ENCODE results near the gene MNAT1. TPM values are rescaled to one million over a fixed set of nuclear protein-coding genes. Genes with fewer than 3 reads are reported as not detected.
"Not testable (repeated sequence)": the region's sequence is repeated elsewhere in the genome, so short reads cannot be mapped to it uniquely, and the experiment has no call there.

Gene MNAT1
- total RNA-seq, 2 experiments from 2014 or later: 41.6 to 44.1 TPM

DNA sequence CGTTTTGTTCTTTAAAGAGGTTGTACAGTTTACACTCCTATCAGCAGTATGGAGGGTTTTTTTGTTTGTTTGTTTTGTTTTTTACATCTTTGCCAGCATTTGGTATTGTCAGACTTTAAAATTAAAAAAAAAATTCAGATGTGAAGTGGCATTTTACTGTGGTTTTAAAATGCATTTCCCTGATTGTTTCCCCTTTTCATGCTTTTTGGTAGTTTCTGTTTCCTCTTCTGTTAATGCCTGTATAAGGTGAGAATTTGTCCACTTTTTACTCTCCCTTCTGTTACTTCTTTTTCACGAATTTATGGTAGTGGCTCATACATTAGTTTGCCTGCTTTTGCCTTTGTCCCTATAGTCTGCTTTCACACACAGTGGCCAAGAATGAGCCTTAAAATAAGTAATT, 36.6 kb downstream of the MNAT1 start:
- ATAC-seq (no peak), DNase-seq (no peak)
- intact Hi-C loops (cut with micrococcal nuclease): no loop called here
- TF ChIP-seq, protein P1, sequence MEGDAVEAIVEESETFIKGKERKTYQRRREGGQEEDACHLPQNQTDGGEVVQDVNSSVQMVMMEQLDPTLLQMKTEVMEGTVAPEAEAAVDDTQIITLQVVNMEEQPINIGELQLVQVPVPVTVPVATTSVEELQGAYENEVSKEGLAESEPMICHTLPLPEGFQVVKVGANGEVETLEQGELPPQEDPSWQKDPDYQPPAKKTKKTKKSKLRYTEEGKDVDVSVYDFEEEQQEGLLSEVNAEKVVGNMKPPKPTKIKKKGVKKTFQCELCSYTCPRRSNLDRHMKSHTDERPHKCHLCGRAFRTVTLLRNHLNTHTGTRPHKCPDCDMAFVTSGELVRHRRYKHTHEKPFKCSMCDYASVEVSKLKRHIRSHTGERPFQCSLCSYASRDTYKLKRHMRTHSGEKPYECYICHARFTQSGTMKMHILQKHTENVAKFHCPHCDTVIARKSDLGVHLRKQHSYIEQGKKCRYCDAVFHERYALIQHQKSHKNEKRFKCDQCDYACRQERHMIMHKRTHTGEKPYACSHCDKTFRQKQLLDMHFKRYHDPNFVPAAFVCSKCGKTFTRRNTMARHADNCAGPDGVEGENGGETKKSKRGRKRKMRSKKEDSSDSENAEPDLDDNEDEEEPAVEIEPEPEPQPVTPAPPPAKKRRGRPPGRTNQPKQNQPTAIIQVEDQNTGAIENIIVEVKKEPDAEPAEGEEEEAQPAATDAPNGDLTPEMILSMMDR (IDR thresholded peaks at IDR 0.05): no peak
- H3K36me3 Mint-ChIP-seq (ENCODE audit: low read depth): no peaks in the 10 kb centered on the region
- no peak overlapping the region for H3K27ac Mint-ChIP-seq
- POLR2A ChIA-PET: no interaction called here
- H3K4me3 Mint-ChIP-seq: no peak overlapping the region
- no peaks in the 10 kb centered on the region for H3K9me3 Mint-ChIP-seq
- CTCF ChIA-PET: no interaction called here
- H3K27me3 Mint-ChIP-seq: no peaks in the 10 kb centered on the region
- H3K4me1 Mint-ChIP-seq (ENCODE audit: low read depth): peaks cover 4% of the 10 kb centered on the region

DNA sequence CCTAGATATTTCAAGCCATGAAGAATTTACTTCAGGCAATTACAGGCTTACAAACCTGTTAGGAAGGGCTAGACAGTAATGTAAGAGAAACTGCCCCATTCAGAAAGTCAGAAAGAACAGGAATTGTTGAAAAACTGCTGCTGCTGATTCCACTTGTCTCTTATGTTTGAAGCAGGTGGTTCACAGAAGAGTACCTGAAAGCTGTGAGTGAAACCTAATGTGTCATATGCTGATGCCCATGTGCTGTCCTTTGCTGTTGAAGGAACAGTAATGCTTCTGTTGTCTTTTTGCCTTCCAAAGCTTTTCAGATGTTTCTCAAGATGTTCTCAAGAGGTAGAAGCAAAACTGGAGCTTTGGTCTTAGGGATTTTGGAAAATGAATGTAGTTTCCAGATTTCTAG, 39.0 kb downstream of the MNAT1 start:
- CTCF ChIA-PET: no interaction called here
- no peaks in the 10 kb centered on the region for H3K36me3 Mint-ChIP-seq (ENCODE audit: low read depth)
- no peak for ATAC-seq
- DNase-seq: no peak
- no peak overlapping the region for H3K27ac Mint-ChIP-seq
- POLR2A ChIA-PET: no interaction called here
- no peaks in the 10 kb centered on the region for H3K27me3 Mint-ChIP-seq
- intact Hi-C loops (cut with micrococcal nuclease): no loop called here
- no peak overlapping the region for H3K4me3 Mint-ChIP-seq
- no peaks in the 10 kb centered on the region for H3K9me3 Mint-ChIP-seq
- H3K4me1 Mint-ChIP-seq (ENCODE audit: low read depth): peaks cover 4% of the 10 kb centered on the region
- TF ChIP-seq, protein P1 (IDR thresholded peaks at IDR 0.05): no peak

DNA sequence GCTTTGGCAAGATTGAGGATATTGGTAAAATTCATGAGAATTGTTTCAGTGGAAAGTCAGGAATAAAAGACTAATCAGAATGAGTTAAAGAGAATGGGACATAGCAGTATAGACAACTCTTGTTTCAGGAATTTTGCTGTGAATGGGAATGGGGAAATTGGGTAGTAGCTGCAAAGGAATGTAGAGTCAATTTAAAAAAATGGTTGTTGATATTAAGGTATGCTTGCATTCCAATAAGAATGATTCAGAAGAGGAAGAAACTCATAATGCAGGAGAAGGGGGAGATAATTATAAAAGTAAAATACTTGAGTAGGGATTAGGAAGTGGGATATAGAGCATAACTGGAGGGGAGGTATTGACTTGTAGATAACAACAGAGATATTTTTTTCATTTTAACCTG, 40.7 kb downstream of the MNAT1 start:
- ATAC-seq (no peak), DNase-seq (no peak)
- Mint-ChIP-seq H3K36me3 (ENCODE audit: low read depth) (no peaks in the 10 kb centered on the region), H3K9me3 (no peaks in the 10 kb centered on the region), H3K4me1 (ENCODE audit: low read depth) (peaks cover 10% of the 10 kb centered on the region), H3K27me3 (no peaks in the 10 kb centered on the region), H3K27ac (no peak overlapping the region), H3K4me3 (no peak overlapping the region)
- intact Hi-C loops (cut with micrococcal nuclease): no loop called here
- POLR2A ChIA-PET: no interaction called here
- TF ChIP-seq, protein P1 (IDR thresholded peaks at IDR 0.05): no peak
- CTCF ChIA-PET: no interaction called here

DNA sequence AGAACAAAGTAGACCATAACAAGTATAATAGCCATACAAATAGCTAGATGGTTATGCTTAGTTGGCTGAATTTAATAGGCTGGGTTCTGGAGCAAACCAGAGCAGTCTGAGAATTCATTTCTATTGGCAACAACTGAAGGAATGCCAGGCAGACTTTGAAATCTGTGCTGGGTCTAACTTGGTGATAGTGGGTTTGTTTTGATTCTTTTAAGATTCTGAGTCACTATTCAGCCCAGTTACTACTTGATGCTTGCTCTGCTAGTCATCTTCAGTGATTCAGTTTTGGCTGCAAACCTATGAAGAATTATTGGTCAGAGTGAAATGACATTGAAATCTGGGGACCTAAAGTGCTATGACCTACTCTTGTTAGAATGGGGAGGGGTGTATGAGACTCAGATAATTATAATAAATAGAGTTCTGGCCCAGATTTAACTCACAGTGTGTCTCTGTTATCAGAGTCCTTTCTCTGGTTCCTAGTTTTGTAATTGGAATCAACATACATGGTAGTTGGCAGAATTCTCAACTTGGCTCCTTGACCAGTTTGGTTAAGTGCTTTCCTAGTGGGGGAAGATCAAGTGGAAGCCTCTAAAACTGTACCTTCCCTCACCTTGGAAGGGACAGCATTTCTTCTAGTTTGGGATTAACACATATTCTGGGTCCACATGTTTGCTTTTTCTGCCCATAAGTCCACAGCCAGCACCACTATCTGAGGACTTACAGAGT, 43.5 kb downstream of the MNAT1 start:
- intact Hi-C loops (cut with micrococcal nuclease): no loop called here
- Mint-ChIP-seq H3K36me3 (ENCODE audit: low read depth) (no peaks in the 10 kb centered on the region), H3K27ac (no peak overlapping the region), H3K9me3 (no peaks in the 10 kb centered on the region), H3K27me3 (no peaks in the 10 kb centered on the region), H3K4me1 (ENCODE audit: low read depth) (peaks cover 13% of the 10 kb centered on the region), H3K4me3 (no peak overlapping the region)
- TF ChIP-seq, protein P1 (IDR thresholded peaks at IDR 0.05): no peak
- no peak for ATAC-seq
- ChIA-PET POLR2A (no interaction called here), CTCF (no interaction called here)
- DNase-seq: no peak

DNA sequence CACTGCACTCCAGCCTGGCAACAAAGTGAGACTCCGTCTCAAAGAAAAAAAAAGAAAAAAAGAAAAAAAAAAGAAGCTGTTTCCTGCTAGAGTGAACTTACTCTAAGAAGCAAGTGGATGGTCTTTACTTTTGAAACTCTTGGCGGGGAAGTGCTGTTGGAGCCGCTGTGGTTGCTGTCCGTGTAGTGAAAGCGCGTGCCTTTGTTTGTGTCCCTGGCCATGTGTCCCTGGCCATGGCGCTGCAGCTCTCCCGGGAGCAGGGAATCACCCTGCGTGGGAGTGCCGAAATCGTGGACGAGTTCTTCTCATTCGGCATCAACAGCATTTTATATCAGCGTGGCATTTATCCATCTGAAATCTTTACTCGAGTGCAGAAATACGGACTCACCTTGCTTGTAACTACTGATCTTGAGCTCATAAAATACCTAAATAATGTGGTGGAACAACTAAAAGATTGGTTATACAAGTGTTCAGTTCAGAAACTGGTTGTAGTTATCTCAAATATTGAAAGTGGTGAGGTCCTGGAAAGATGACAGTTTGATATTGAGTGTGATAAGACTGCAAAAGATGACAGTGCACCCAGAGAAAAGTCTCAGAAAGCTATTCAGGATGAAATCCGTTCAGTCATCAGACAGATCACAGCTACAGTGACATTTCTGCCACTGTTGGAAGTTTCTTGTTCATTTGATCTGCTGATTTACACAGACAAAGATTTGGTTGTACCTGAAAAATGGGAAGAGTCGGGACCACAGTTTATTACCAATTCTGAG, 45.4 kb downstream of the MNAT1 start:
- intact Hi-C loops (cut with micrococcal nuclease); H3K36me3 Mint-ChIP-seq (ENCODE audit: low read depth); H3K4me3 Mint-ChIP-seq; CTCF ChIA-PET; H3K9me3 Mint-ChIP-seq; H3K27ac Mint-ChIP-seq; ATAC-seq; H3K27me3 Mint-ChIP-seq; DNase-seq: not testable (repeated sequence)
- H3K4me1 Mint-ChIP-seq (ENCODE audit: low read depth): peaks cover 13% of the 10 kb centered on the region
- POLR2A ChIA-PET: interaction anchor here (0.5 kb wide), 1 partner anchor 1005 kb away, joined by 3 read pairs; no protein-coding TSS in a partner anchor

DNA sequence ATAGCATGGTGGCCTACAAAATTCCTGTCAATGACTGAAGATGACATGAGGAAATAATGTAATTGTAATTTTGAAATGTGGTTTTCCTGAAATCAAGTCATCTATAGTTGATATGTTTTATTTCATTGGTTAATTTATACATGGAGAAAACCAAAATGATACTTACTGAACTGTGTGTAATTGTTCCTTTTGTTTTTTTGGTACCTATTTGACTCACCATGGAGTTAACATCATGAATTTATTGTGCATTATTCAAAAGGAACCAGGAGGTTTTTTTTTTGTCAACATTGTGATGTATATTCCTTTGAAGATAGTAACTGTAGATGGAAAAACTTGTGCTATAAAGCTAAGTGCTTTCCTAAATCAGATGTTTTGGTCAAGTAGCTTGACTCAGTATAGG, 46.0 kb downstream of the MNAT1 start:
- POLR2A ChIA-PET: interaction anchor here (0.5 kb wide), 1 partner anchor 1004 kb away, joined by 3 read pairs; no protein-coding TSS in a partner anchor
- H3K4me3 Mint-ChIP-seq; DNase-seq; CTCF ChIA-PET; ATAC-seq; intact Hi-C loops (cut with micrococcal nuclease); H3K27ac Mint-ChIP-seq; H3K36me3 Mint-ChIP-seq (ENCODE audit: low read depth); H3K9me3 Mint-ChIP-seq; H3K27me3 Mint-ChIP-seq: not testable (repeated sequence)
- peaks cover 13% of the 10 kb centered on the region for H3K4me1 Mint-ChIP-seq (ENCODE audit: low read depth)

Data from activated CD8-positive, alpha-beta T cell treated with anti-CD3 and anti-CD28 coated beads for 36 hours (primary cell).